RPMI8226 (cell line): ENCODE results near the gene FXYD1.

ENCODE experiments used
- DNase-seq: peaks from one replicate; pipeline ENCODE4 v3.0.0-alpha.2; 2015

The FXYD1 gene

DNA sequence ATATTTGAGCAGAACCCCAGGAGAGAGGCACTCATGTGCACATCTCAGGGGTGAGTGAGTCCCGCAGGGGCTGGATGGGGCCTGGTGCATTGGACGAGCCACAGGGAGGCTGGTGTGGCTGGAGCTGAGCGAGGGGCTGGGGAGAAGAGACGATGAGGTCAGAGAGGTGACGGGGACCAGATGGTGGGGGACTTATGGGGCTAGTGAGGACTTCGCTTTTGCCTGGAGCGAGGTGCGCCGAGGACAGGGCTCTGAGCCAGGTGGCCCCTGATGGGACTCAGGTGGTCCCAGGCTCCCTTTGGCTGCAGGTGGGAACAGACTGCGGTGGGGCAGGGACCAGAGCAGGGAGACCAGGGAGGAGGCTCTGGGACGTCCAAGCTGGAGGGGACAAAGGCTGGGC is 29.9 kb upstream of the FXYD1 start:
- no peak for DNase-seq

DNA sequence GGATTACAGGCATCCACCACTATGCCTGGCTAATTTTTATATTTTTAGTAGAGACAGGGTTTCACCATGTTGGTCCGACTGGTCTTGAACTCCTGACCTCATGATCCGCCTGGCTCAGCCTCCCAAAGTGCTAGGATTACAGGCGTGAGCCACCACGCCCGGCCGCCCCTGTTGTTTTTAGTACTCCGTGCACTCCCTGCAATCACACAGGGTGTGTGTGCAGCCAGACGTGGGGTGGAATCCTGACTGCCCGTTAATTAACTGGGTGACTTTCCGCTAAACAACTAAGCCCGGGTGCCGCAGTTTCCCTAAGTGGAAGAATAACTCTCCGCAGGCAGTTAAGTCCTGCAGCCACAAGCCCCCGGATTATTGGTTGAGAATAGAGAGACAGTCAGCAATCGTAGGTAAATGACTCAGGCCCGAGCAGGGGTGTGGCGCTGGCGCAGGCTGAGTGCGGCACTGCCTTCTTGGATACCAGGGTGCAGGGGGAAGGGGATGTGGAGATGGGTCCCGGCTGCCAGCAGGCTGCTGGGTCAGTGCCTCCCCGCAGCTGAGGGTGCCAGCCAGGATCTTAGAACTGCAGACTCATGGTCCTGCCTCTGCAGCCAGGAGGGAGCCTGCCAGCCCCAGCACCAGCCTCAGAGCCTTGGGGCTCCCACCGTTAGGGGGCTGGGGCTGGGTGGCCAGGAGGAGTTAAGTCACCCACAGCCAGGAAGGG is 29.1 kb upstream of the FXYD1 start:
- DNase-seq: no peak

DNA sequence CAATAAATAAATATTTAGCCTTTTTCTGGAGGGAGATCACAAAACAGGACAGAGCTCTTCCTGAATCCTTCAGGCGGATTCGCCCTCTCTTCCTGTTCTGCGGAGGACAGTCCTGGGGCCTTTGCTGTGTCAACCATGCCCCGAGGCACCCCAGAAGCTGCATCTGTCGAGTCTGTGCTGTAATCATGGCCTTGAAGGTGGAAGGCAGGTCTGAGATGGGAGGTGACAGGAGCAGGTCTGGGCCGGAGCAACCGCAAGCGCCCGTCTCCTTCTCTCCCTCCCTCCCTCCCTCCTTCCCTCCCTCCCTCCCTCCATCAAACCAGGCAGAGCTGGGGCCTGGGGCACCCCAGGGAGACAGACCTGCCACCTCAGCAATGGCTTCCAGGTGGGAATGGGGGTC is 27.6 kb upstream of the FXYD1 start:
- DNase-seq: no peak

DNA sequence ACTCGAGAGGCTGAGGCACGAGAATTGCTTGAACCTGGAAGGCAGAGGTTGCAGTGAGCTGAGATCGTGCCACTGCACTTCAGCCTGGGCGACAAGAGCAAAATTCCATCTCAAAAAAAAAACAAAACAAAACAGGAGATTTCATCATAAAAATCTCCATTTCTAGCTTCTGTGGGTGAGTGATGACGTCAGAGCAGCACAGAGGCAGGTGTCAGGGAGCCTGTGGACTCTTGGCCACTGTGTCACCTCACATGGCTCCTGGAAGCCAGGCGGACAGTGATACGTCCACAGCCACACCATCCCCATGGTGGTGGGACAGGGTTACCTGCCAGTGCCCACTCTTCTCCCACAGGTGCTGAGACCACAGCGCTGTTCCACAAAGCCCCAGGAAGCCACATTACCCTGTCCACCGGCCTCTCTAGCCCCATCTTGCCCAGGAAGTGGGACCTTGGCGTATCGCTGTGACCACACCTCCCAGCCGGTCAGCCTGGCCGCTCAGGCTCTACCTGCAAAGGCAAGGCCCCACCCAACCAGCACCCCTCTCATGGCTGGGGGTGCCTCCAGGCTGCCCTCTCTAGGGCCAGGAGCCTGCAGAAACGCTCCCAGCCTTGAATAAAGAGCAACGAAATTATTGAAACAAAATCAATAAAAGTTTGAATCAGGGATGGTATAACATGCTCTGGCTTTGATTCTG is 25.5 kb upstream of the FXYD1 start:
- DNase-seq: no peak

DNA sequence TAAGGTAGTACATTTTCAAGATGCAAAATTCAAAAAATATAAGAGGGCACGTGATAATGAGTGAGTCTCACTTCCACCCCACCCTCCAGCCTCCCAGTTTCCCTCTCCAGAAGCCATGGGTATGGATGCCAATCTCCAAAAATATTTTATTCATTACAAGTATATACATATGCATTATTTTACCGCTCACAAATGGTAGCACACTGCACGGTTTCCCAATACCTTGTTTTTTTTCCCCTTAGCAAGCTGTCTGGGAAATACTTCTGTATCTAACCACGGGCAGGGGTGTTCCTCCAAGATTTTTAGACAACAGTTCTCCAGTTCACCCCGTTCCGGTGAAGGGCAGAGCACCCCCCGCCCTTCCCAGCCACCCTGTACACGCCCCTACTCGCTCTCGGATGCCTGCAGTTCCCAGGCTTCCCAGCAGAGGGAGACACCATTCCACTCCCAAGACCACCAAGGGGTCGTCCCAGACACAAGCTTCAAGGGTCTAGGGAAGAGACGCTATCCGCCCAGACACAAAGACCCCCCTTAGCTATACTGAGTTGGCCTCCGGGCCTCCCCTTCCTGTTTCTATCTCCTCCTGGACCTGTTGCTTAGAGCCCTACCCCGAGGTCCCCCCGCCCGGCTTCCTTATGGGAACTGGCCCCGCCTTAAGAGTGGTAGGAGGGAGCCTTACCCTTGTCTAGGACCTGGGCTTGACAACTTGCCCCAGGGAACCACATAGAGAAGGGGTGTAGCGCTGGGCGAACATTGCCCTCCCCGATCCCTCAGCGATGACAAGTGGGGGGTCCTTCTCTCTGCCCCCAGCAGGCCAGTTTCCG is 24.1 kb upstream of the FXYD1 start:
- peak; percentile 31 for DNase-seq

DNA sequence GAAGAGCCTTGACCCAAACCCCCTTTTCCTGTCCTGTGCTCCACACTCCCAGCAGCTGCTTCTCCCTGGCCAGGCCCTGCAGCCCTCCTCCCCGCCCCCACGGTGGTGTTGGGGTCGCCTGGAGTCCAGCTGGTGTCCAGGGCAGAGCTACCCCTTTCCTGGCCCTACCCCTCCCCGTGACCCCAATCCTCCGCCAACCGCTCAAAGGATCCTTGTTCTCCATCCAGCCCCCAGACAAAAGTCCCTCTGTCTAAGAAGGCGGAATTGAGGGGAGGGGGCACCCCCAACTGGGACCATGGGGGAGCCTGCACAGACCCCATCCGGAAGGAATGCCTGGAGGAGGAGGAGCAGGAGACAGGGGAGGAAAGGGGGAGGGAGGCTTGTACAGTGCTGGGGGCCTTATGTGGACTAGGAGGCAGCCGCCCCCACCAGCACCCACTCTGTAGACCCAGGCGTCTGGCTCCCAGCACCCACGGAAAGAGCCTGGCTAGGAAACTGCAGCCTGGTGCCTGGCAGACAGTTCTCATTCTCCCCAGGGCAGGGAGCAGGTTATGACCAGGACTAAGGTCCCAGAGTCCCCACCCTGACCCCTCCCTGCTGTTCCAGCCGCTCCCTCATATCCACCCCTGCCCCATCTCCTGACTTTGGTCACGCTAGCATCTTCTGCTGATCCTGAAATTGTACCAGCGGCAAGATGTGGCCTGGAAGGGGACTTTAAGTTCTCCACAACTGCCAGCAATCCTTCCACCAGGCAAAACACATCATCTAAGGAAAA is 23.3 kb upstream of the FXYD1 start, which contains the start of gene FXYD3:
Gene FXYD3 (plus strand): TSS at position 647 of the 775 bp plus-strand sequence. CDS start 3,554 bp downstream, outside the sequence.
- no peak for DNase-seq

DNA sequence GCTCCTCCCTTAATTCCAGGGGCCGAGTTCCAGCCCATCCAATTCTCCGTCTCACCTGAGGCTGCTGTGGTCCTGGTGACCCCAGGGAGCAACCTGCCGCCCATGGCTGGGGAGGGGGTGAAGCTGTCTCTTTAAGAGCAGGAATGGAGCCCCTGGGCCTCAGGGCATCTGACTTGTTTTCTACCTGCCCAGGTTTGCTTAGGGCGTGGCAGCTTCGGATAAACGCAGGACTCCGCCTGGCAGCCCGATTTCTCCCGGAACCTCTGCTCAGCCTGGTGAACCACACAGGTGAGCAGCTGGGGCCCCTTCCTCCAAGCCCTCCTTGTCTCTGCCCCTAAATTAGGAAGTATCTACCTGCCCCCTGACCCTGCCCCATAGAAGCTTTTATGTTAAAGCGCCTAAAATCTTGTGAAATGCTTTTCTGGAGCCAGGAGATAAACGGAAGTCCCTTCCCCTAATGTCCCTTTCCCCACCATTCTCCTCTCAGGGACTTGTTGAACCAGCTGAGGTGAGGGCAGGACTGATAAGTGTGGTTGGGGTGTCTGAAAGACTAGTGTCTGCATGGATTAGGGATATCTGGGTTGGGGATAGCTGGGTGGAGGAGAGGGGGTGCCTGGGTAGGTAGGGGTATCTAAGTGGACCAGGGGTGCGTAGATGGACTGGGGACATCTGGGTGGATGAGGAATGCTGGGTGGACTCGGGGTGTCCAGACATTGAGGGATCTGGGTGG is 22.4 kb upstream of the FXYD1 start:
- no peak for DNase-seq

DNA sequence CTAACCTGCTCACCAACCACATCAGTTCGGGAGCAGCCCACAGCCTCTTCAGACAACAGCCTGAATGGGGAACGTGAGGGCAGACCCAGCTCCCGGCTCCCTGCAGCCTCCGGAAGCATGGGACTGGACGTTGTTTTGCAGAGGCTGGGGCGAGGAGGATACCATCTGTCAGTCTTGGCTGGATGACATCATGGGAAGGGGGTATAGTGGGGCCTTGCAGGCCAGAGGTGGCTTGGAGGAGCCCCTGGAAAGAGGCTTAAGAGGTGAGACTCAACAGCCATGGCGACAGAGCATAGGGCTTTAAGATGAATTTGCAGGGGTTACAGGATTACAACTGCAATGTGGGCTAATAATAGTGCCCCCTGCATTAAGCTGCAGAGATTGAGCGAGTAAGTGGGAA is 21.5 kb upstream of the FXYD1 start:
- DNase-seq: no peak

DNA sequence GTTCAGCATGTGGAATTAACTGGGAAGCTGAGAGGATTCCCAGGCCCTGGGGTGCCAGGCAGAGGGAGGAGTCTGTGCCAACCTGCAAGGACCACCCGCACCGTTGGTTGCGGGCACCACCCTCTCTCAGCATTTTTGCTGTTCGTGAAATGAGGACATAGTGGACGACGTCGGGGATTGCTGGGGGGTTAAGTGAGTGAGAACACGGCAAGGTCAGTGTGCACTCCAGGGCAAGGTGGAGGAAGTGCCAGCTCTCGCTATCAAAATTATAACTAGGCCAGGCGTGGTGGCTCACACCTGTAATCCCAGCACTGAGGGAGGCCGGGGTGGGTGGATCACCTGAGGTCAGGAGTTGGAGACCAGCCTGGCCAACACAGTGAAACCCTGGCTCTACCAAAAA is 20.8 kb upstream of the FXYD1 start:
- no peak for DNase-seq

DNA sequence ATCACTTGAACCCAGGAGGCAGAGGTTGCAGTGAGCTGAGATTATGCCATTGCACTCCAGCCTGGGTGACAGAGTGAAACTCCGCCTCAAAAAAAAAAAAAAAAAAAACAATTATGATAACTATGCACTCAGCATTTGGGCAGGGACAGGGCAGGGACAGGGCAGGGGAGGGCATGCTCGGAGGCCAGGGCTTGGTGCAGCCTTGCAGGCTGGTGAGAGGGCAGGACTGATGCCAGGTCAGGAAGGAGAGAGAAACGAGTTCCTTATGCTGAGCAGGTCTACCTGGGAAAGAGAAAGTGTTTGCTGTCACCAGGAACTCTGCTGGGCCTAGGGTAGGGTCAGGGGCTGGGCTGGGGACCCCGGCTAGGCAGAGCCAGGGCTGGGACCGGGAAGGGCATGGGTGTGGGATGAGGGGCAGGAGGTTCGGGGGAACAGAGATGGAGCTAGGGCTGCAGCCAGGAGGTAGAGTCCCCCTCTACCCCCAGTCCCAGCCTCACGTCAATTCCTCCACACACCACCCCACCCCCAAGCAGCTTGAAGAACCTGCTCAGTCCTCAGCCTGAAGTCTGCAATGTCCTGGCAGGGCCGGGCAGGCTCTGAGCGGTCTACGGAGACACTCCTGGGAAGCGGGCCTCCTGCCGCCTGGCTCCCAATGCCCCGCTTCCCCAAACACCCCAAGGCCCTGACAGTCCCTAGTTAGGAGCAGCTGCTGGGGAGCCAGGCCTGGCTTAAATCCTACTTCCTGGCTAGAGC is 20.2 kb upstream of the FXYD1 start:
- DNase-seq: no peak

DNA sequence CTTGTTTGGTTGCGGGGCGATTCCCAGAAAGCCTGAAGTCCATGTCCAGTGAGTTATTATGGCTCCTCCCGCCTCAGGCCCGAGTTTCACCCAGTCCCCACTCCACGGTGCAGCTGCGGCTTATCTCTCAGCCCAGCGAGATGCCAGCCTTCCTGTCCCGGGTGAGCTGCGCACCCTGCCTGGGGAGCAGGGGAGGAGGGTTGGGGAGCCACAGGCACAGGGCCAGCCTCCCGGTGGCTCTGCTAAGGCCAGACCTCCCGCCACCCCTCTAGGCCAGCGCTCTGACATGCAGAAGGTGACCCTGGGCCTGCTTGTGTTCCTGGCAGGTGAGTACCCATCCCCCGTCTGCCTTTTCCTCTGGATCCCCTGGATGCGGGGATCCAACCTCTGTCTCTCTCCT is 19.5 kb upstream of the FXYD1 start:
- no peak for DNase-seq

DNA sequence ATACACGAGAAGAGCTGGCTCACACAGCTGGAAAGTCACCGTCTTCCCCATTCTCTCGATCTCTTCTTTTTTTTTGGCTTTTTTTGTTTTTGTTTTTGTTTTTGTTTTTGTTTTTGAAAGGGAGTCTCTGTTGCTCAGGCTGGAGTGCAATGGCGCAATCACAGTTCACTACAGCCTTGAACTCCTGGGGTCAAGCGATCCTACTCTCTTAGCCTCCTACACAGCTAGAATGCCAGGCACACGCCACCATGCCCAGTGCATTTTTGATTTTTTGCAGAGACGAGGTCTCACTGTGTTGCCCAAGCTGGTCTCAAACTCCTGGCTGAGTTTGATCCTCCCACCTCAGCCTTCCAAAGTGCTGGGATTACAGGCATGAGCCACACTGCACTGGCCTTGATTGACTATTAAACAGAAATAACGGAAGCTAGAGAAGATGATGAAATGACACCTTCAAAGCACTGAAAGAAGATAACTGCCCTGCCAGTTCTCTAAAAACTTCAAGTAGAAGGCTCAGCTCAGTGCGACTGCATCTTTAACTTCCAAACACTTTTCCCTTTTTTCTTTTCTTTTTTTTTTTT is 19.0 kb upstream of the FXYD1 start:
- no peak for DNase-seq

DNA sequence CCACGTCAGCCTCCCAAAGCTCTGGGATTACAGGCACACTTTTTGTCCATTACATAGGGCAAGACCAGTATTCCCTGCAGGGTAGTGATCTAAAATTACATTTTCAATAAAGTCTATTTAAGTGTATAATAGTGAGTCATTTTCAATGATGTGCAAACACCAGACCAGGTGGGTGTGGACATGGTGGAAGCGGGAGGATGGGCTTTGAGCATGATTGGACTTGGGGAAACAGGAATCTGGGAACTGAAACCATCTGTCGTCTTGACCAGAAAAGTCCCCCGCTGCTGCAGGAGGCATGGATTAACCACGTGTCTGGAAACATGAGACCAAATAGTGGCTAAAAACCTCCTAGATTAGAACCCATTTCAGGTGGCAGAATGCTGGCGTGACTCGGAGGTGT is 18.1 kb upstream of the FXYD1 start:
- DNase-seq: peak; percentile 19

DNA sequence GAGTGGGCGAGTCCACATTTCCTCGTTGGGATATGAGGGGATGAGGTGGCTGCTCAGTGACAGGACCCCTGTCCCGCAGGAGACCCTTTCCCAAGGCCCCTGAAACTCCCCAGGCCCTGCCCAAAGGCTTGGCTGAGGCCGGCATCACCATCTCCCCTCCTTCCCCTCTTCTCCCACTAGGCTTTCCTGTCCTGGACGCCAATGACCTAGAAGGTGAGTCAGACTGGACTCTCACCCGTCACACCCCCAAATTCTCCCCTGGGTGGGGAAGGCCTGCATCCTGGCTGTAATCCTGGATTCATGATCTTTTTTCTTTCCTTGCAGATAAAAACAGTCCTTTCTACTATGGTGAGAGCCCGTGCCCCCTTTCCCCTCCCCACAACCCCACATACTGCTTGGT is 17.7 kb upstream of the FXYD1 start:
- DNase-seq: no peak

DNA sequence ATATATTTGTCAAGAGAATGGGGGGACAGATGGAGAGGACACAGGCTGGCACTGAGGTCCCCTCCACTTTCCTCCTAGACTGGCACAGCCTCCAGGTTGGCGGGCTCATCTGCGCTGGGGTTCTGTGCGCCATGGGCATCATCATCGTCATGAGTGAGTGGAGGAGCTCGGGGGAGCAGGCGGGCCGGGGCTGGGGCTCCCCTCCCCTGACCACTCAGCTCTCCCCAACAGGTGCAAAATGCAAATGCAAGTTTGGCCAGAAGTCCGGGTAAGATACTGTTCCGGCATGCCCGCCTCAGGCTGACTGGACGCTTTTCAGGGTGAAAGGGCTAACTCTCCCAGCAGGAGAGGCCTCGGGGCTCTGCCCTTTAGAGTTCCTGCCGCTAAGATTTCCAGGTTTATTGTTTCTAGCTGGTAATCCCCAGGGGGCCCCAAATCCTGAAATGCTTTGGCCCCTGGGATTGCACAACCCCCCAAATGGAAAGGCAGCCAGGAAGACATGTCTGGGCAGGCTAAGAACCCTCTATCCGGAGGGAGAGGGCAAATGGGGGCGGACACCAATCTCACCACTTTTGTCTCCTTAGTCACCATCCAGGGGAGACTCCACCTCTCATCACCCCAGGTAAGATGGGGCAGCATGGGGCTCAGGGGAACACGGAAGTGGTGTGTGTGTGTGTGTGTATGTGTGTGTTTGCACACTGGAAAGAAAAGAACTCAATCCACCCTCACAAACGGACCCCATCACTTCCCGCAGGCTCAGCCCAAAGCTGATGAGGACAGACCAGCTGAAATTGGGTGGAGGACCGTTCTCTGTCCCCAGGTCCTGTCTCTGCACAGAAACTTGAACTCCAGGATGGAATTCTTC is 15.7 kb upstream of the FXYD1 start:
- no peak for DNase-seq

DNA sequence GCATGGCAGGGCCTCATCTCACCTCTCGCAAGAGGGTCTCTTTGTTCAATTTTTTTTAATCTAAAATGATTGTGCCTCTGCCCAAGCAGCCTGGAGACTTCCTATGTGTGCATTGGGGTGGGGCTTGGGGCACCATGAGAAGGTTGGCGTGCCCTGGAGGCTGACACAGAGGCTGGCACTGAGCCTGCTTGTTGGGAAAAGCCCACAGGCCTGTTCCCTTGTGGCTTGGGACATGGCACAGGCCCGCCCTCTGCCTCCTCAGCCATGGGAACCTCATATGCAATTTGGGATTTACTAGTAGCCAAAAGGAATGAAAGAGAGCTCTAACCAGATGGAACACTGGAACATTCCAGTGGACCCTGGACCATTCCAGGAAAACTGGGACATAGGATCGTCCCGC is 15.1 kb upstream of the FXYD1 start:
- DNase-seq: no peak

DNA sequence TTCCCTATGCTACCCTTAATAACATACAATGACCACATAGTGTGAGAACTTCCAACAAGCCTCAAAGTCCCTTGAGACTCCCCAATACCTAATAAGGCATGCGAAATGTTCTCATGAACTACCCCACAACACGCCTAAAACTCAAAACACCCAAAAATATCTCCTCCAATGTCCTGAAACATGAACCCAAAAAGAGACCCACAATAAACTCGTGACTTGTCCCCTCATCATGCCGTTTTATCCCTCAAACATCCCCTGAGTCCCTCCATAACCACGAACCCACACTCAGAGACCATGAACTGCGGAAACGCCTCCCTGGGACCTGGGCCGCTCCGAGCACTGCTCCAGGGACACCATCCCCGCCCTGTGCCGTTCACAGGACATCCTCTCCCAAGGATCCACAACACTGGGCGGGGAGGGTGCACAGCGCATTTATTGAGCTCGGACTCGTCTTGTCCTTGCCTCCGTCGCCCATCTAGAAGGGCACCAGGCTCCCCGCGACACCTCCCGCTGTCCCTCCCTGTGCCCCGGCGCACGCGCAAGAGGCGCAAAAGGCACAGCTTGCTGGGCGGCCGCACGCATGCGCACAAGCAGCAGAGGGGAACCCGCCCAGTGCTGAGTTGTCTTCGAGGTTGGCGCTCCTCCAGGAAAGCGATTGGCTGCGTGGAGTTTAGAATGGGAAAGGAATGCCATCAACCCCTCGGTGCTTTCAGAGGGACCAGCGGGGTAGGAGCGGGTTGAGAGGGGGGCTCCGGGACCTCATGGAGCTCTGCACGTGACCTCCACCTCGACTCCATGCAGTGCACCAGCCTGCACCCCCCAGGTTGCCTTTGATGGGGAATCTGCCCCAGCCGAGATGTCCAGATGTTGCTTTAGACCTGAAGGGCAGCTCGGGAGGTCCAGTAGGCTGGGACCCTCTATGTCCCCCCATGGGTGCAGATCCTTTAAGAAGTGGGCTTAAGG is 14.2 kb upstream of the FXYD1 start:
- peak; percentile 86 for DNase-seq

DNA sequence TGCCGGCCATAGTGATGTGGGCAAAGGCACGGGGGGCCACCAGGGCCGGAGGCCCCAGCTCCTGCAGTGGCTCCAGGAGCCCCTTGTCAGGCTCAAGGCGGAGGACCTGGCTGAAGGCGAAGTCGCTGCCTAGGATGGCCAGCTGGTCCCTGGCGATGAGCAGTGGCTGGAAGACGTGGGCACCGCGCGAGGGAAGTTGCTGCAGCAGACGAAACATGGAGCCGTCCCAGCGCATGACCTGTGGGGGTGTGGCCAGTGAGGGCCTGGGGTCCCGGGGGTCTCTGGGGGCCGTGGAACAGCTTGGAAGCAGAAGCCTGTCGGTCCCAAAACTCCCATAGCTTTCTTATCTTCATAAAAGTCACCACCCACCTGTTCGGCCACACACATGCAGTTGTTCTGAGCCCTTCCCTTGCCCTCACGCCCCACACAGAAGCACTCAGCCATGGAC is 13.3 kb upstream of the FXYD1 start:
- DNase-seq: no peak
